Lower leg skin (tissue), 3 donors: Measurements from ENCODE around the gene CKS1B.

ENCODE experiments used
- CTCF ChIP-seq, 3 donors: fragments of 450-650 bp; IDR thresholded peaks; one replicate each; pipeline ENCODE4 v1.5.1; 2016; ENCODE audit warnings: antibody characterized with exemption in 3 of 3, mild to moderate bottlenecking in 3 of 3, moderate library complexity in 2 of 3
- POLR2A ChIP-seq, 2 donors: fragments of 450-650 bp; IDR thresholded peaks; one replicate each; pipeline ENCODE4 v1.6.1; 2016 to 2017; ENCODE audit warnings: antibody characterized with exemption in 2 of 2, mild to moderate bottlenecking in 1 of 2, moderate library complexity in 1 of 2

GRCh38 chr1:154948079-154948478 is 26.4 kb upstream of the CKS1B start:
- TF ChIP-seq CTCF (IDR thresholded peaks at IDR 0.05) = no peak
- no peak for TF ChIP-seq POLR2A (IDR thresholded peaks at IDR 0.05)
